ENCODE results near the gene ACTL9.

Gene ACTL9

DNA sequence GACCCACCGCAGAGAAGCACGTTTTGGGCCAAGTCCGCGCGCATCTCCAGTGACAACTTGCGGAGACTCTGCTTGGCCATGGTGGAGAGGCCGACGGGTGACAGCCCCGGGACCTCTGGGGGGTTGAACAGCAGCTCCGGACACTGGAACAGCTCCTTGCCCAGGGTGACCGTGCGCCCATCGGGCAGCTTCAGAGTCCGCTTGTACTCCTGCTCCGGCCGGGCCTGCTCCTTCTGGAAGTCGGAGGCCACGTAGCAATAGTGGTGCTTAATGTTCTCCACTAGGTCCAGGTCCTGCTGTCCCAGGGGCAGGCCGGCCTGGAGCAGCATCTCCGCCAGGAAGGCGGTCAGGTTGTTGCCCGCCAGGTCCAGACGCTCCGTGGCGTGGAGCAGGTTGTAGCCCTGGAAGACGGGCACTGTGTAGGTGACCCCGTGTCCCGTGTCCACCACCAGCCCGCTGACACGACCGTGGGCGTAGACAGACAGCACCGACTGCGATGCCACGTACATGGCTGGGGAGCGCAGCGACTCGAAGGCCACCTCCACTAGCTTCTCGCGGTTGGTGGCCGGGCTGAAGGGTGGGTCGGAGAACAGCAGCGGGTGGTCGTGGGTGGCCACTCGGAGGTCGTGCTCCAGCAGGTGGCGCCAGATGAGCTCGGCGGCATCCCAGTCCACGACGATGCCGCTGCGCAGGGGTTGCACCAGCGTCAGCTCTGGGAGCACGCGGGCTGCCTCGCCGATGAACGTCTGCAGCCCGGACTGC lies 743 bp downstream of the ACTL9 start:
- no peak for TF ChIP-seq POLR2A (IDR thresholded peaks at IDR 0.05; ENCODE audit: low read depth, low read length)
- no peak for DNase-seq (ENCODE audit: insufficient read length, low spot score)
- no peak for FAIRE-seq

DNA sequence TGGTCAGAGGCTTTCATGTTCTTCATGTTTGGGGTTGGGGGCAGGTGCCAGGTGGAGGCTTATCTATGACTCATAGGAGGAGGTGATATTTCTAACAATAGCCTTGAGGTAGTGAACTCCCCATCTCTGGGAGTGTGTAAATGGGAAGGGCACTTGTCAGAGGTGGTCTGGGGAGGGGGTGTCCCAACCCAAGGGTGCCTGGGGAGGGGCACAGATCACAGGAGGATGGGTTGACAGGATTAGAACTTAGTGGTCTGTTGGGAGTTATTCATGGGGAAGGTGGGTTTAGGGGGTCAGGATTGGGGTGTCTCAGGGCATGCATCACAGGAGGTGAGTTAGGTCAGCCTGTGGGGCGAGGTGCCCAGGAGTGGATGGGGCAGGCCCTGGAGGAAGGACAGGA lies 1.6 kb downstream of the ACTL9 start:
- DNase-seq (ENCODE audit: insufficient read length, low spot score) (no peak), FAIRE-seq (no peak)
- no peak for TF ChIP-seq POLR2A (IDR thresholded peaks at IDR 0.05; ENCODE audit: low read depth, low read length)

DNA sequence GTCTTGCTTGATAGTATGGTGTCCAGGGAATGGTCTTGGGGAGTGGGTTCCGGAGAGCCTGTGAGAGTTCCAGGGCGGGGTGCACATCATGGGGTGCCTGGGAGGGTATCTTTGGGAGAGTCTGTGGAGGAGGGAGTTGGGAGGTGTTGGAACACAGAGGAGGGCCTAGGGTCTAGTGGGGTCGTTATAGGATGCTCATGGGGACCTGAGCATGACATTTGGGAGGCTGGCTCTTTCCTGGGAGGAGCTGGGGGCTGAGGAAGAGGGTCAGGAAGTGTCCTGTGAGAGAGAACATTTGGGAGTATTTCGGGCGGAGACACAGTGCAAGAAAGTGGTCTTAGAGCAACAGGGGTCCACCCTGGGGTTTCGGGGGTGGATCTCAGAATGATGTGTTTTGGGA lies 2.7 kb downstream of the ACTL9 start:
- FAIRE-seq (no peak), DNase-seq (ENCODE audit: insufficient read length, low spot score) (no peak)
- no peak for TF ChIP-seq POLR2A (IDR thresholded peaks at IDR 0.05; ENCODE audit: low read depth, low read length)

DNA sequence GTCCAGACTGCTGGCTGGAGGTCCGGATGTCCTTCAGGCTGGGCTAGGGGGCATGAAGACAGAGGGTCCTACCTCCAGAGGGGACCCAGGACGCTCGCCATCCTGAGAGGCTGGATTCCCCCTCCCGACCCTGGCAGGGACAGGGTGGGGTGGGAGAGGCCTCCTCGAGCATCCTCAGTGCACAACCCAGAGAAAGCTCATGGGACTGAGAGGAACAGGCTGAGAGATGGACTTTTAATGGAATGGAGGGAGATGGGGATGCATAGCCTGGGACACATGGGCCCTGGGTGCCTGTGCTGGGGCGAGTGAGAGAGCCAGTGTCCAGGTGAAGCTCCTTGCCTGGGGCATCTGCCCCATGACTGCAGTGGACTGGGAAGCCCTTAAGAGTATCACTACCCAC lies 3.1 kb downstream of the ACTL9 start:
- no peak for FAIRE-seq

DNA sequence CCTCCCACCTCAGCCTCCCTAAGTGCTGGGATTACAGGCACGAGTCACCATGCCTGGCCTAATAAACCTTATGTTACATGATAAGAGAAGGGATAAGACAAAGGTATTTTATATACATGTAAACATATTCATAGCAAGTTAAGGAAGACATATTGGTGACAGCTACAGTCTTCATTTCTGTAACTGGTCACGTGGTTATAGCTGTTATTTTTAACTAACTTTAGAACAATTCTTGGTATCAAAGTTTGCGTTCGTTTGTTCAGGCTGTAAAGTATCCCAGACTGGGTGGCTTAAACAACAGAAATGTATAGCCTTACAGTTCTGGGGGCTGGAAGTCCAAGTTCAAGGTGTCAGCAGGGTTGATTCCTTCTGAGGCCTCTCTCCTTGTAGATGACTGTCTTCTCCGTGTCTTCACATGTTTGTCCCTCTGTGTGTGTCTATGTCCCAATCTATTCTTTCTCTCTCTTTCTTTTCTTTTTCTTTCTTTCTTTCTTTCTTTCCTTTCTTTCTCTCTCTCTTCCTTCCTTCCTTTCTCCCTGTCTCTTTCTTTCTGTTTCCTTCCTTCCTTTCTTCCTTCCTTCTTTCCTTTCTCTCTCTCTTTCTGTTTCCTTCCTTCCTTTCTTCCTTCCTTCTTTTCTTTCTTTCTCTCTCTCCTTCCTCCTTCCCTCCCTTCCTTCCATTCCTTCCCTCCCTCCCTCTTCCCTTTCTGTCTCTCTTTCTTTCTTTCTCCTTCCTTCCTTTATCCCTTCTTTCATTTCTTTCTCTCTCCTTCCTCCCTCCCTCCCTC lies 7.6 kb downstream of the ACTL9 start:
- FAIRE-seq (no peak), DNase-seq (ENCODE audit: insufficient read length, low spot score) (no peak)
- no peak for TF ChIP-seq POLR2A (IDR thresholded peaks at IDR 0.05; ENCODE audit: low read depth, low read length)

More for the DNA sequence above, 3.1 kb downstream of the ACTL9 start:
- no peak for TF ChIP-seq POLR2A (IDR thresholded peaks at IDR 0.05; ENCODE audit: low read depth, low read length)
- no peak for DNase-seq (ENCODE audit: insufficient read length, low spot score)

DNA sequence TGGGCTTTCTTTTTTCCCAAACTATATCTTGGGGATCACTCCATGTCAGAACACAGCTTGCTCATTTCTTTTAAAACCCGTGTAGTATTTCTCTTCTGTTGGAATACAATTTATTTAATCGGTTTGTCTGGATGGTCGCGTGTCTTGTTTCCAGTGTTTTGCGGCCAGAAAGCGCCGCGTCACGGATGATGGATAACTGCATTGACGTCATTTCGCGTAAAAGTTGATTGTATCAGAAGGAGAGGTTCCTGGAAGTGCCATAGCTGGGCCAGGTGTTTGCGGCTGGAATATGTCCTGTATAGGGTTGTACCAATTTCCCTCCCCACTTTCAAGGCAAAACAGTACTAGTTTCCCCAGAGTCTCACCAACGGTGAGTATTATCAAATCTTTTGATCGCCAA lies 9.7 kb downstream of the ACTL9 start:
- no peak for TF ChIP-seq POLR2A (IDR thresholded peaks at IDR 0.05; ENCODE audit: low read depth, low read length)
- no peak for FAIRE-seq

DNA sequence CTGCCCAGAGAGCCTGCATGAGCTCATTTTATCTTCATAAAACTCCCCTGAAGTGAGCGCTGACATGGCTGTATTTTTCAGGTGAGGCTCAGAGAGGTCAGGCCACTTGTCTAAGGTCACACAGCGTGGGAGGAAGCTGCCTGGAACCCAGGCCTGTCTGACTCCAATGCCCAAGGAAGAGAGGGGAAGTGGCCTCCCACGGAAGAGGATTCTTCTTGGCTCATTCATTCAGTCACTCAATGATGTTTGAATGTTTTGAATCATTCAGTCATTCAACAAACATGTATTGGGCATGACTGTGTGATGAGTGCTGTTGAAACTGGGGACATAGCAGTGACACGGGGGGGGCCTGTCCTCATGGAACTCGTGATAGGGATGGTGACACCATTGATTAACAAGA lies 12.0 kb downstream of the ACTL9 start:
- FAIRE-seq: no peak

More for the DNA sequence above, 9.7 kb downstream of the ACTL9 start:
- no peak for DNase-seq (ENCODE audit: insufficient read length, low spot score)

DNA sequence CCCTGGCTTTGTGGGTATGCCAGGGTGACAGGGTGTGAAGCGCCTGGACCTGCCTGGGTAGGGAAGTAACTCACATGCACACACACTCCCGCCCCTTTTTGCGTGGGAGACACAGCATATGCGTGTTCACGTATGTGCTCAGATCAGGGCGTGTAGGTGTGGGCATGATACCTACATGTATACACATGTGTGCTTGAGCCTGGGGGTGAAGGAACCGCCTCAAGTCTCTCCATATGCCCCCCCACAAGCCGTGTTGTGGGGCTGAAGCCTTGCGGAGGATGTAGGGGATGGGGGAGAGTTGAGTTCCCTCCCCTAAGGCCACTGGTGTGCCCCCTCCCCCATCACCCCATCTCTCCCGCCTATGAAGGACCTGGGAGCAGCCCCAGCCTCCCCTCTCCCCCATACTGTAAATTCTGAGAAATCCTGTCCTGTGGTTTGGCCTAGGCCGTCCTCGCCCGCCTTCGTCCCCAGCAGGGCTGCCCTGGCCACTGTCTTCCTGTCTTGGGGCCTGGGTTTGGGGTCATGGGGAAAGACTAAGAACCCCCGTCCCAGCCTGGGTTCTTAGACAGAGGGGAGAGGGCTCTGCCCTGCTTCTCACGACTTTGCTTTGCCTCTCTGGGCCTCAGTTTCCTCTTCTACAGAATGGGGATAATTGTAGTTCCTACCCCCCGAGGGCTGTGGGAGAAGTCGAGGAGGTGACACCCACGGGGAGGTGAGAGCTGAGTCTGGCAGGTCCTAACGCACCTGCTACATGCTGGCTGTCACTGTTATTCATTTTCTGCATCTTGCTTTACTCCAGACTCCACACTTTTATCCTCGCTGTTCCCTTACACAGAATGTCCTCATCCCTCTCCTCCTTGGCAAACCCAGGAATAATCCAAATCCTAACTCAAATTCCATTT lies 14.3 kb downstream of the ACTL9 start:
- FAIRE-seq: no peak
- TF ChIP-seq POLR2A (IDR thresholded peaks at IDR 0.05; ENCODE audit: low read depth, low read length): no peak
- DNase-seq (ENCODE audit: insufficient read length, low spot score): no peak

More for the DNA sequence above, 12.0 kb downstream of the ACTL9 start:
- DNase-seq (ENCODE audit: insufficient read length, low spot score): no peak
- no peak for TF ChIP-seq POLR2A (IDR thresholded peaks at IDR 0.05; ENCODE audit: low read depth, low read length)

DNA sequence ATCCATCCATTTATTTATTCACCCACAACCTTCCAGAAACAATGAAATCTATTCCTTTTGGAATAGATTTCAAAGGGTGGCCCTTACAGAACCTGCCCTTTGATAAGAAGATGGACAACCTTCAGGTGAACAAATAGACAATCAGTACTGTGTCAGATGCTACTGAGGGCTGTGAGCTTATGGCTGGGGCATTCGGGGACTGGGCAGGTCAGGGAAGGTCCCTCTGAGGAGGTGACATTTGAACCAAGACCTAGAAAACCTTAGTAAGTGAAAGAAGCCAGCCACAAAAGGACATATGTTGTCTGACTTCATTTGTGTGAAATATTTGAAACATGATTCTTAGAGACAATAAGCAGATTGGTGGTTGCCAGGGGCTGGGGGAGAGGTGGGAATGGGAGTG lies 15.7 kb downstream of the ACTL9 start:
- no peak for TF ChIP-seq POLR2A (IDR thresholded peaks at IDR 0.05; ENCODE audit: low read depth, low read length)
- no peak for FAIRE-seq
- no peak for DNase-seq (ENCODE audit: insufficient read length, low spot score)

DNA sequence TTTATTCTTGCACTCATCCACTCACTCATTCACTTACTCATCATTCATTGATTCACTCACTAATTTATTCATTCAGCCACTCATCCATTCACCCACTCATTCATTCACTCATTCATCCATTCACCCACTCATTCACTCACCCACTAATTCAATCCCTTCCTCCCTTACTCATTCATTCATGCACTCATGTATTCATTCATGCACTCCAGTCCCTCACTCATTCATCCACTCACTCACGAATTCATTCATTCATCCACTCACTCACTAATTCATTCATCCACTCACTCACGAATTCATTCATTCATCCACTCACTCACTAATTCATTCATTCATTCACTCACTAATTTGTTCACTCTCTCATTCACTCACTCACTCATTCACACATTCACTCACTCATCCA lies 16.1 kb downstream of the ACTL9 start:
- FAIRE-seq (no peak), DNase-seq (ENCODE audit: insufficient read length, low spot score) (no peak)
- TF ChIP-seq POLR2A (IDR thresholded peaks at IDR 0.05; ENCODE audit: low read depth, low read length): no peak

DNA sequence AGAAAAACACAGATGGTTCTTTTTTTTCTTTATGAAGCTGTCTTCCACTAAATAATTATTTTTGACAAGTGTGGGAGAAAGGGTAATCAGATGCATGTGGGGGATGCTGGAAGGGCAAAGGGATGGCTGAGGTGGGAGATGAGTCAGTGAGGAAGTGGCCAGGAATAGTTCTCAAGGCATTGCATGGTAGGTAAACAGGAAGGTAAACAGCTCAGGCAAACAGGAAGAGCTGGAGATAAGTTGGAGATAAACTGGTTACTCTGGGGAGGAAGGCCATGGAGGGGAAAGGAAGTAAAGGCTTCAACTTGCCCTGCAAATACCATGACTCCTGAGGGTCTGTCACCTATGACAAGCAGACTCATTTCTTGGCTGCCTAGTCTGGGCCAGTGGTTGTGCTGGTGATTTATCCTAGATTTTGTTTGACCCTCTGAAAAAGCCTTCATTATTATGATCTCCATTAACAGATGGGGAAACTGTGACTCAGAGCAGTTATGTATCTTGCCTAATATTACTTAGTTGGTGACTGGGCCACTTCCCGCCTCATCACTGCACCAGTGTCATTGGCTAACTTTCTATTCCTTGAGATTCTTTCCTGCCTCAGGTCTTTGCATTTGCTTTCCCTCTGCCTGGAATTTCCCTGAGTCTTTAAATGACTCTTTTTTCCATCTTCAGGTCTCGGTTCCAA lies 17.1 kb downstream of the ACTL9 start:
- no peak for DNase-seq (ENCODE audit: insufficient read length, low spot score)
- no peak for TF ChIP-seq POLR2A (IDR thresholded peaks at IDR 0.05; ENCODE audit: low read depth, low read length)
- no peak for FAIRE-seq

DNA sequence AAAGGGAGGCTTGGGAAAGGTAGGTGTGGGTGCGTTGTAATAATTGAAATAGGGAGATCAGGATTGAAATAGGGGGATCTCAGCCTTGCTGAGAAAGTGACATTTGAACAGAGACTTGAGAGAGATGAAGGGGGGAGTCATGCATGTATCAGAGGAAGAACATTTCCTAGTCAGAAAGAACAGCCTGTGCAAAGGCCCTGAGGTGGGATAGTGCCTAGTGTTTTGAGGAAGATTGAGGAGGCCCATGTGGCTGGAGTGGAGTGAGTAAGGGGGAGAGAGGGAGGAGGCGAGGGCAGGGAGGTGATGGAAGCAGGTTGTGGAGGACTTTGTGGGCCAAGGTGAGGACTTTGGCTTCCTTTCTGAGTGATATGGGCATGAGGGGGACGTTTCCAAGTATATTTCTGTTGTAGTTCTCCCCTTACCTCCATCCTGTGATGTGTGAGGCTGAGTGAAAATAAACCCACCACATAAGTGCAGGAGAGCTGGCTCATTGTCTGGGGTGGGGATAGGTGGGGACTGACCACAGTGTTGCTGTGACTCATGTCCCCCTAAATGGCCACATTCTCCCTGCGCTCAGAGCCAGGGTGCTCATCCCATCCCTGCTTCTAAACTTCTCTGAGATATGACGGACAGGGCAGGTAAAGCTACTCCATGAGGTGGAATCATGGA lies 17.8 kb downstream of the ACTL9 start:
- DNase-seq (ENCODE audit: insufficient read length, low spot score) (no peak), FAIRE-seq (no peak)
- TF ChIP-seq POLR2A (IDR thresholded peaks at IDR 0.05; ENCODE audit: low read depth, low read length): no peak

DNA sequence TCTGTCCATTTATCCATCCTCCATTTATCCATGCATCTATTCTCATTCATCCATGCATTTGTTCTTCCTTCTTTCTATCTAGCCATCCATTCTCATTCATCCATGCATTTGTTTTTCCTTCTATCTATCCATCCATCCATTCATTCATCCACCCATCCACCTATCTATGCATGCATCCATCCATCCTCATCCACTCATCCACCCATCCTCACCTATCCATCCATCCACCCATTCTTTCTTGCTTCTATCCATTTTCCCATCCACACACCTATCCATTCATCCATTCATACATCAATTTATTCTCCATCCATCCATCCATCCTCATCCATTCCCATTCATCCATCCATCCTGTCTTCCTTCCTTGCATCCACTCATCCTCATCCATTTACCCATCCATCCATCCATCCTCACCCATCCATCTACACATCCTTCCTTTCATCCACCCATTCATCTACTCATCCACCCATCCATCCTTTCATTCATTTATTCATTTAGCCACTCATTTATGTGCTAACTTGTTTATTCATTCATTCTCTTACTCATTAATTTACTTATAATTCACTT lies 20.3 kb downstream of the ACTL9 start:
- no peak for DNase-seq (ENCODE audit: insufficient read length, low spot score)
- no peak for FAIRE-seq
- TF ChIP-seq POLR2A (IDR thresholded peaks at IDR 0.05; ENCODE audit: low read depth, low read length): no peak

Data from H54 (cell line).